Measurements from ENCODE around the gene CEACAM21.
"Not testable (repeated sequence)": the region's sequence is repeated elsewhere in the genome, so short reads cannot be mapped to it uniquely, and the experiment has no call there.

CEACAM21 gene

GRCh38 chr19:41569481-41570150, 6.3 kb upstream of the CEACAM21 start:
- H3K27ac ChIP-seq, result no peak overlapping the region
- no peak for TF ChIP-seq ZFX (IDR thresholded peaks at IDR 0.05; ENCODE audit: borderline replicate concordance)
- TF ChIP-seq, protein P1, sequence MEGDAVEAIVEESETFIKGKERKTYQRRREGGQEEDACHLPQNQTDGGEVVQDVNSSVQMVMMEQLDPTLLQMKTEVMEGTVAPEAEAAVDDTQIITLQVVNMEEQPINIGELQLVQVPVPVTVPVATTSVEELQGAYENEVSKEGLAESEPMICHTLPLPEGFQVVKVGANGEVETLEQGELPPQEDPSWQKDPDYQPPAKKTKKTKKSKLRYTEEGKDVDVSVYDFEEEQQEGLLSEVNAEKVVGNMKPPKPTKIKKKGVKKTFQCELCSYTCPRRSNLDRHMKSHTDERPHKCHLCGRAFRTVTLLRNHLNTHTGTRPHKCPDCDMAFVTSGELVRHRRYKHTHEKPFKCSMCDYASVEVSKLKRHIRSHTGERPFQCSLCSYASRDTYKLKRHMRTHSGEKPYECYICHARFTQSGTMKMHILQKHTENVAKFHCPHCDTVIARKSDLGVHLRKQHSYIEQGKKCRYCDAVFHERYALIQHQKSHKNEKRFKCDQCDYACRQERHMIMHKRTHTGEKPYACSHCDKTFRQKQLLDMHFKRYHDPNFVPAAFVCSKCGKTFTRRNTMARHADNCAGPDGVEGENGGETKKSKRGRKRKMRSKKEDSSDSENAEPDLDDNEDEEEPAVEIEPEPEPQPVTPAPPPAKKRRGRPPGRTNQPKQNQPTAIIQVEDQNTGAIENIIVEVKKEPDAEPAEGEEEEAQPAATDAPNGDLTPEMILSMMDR (IDR thresholded peaks at IDR 0.05), result no peak

DNA sequence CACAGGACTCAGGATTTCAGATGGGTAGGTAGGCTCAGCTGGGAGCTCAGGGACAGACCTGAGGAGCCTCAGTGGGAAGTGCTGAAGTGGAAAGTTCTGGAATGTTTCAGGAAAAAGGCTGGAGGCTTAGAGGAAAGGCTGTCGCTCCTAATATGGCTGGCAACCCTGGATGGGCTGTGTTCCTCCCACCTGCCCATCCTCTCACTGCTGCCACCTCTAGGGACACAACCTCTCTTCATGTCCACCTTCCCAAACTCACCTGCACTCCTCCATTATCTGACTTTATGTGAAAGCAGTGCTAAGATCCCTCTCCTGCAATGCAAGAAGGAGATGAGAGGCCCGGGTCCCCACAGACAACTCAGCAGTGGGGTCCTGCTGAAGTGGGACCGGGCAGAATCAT, 5.8 kb upstream of the CEACAM21 start:
- no peak for TF ChIP-seq ZFX (IDR thresholded peaks at IDR 0.05; ENCODE audit: borderline replicate concordance)
- TF ChIP-seq, protein P1 (IDR thresholded peaks at IDR 0.05), result no peak
- no peak overlapping the region for H3K27ac ChIP-seq

- TF ChIP-seq, protein P1 (IDR thresholded peaks at IDR 0.05), result peak; percentile 94
- TF ChIP-seq ZFX (IDR thresholded peaks at IDR 0.05; ENCODE audit: borderline replicate concordance), result no peak
- H3K27ac ChIP-seq, result no peak overlapping the region
Measured at GRCh38 chr19:41570639-41571112, 5.3 kb upstream of the CEACAM21 start.

GRCh38 chr19:41577144-41577830, 1.3 kb downstream of the CEACAM21 start:
- no peak overlapping the region for H3K27ac ChIP-seq
- TF ChIP-seq, protein P1 (IDR thresholded peaks at IDR 0.05), result no peak
- TF ChIP-seq ZFX (IDR thresholded peaks at IDR 0.05; ENCODE audit: borderline replicate concordance), result no peak

GRCh38 chr19:41577833-41578232, 1.9 kb downstream of the CEACAM21 start:
- H3K27ac ChIP-seq, result no peak overlapping the region
- TF ChIP-seq, protein P1 (IDR thresholded peaks at IDR 0.05), result no peak
- TF ChIP-seq ZFX (IDR thresholded peaks at IDR 0.05; ENCODE audit: borderline replicate concordance), result no peak

GRCh38 chr19:41578886-41579285, 2.9 kb downstream of the CEACAM21 start:
- no peak for TF ChIP-seq ZFX (IDR thresholded peaks at IDR 0.05; ENCODE audit: borderline replicate concordance)
- TF ChIP-seq, protein P1 (IDR thresholded peaks at IDR 0.05), result no peak
- H3K27ac ChIP-seq, result no peak overlapping the region

GRCh38 chr19:41581068-41581467, 5.1 kb downstream of the CEACAM21 start:
- not testable (repeated sequence) for H3K27ac ChIP-seq

DNA sequence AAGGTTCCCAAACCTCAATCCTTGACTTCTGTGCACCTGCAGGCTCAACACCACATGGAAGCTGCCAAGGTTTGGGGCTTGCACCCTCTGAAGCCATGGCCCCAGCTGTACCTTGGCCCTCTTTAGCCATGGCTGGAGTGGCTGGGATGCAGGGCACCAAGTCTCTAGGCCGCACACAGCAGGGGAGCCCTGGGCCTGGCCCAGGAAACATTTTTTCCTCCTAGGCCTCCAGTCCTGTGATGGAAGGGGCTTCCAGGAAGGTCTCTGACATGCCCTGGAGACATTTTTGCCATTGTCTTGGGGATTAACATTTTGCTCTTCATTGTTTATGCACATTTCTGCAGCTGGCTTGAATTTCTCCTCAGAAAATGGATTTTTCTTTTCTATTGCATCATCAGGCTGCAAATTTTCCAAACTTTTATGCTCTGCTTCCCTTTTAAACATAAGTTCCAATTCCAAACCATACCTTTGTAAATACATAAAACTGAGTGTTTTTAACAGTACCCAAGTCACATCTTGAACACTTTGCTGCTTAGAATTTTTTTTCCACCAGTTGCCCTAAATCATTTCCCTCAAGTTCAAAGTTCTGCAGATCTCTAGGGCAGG, 6.7 kb downstream of the CEACAM21 start:
- H3K27ac ChIP-seq, result not testable (repeated sequence)
